C4-2B (cell line): Measurements from ENCODE around the gene EXPH5.
"Not testable (repeated sequence)": the region's sequence is repeated elsewhere in the genome, so short reads cannot be mapped to it uniquely, and the experiment has no call there.

Experiments
- H3K27ac ChIP-seq: fragments of 450-650 bp; 2 replicates; pipeline ENCODE4 v1.5.1; 2017
- ZFX ChIP-seq: fragments of 450-650 bp; IDR thresholded peaks from 2 replicates; pipeline ENCODE4 v1.6.1; 2017
- TF ChIP-seq, protein P1 (sequence below): fragments of 450-650 bp; conservative IDR thresholded peaks from 2 replicates; pipeline ENCODE4 v1.5.1; 2017; ENCODE audit warnings: mild to moderate bottlenecking

Gene EXPH5

DNA sequence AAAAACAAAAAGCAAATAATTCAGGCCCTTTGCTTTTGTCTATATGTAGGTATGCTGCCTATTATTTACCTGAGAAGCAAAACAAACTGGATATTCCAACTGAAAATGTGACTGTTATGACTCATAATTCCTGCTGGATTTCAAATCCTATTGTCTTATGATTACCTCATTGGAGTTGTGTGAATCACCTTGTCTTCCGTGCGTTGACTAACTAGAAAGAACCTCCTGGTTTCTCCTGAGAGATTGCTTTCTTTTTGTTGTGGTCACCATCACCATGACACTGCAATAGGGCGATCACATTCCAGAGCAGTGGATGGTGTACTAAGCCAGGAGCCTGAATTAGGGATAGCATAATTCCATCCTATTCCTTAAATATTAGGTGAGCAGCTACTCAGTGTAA is 23.0 kb upstream of the EXPH5 start:
- no peak for TF ChIP-seq ZFX
- no peak overlapping the region for H3K27ac ChIP-seq

- TF ChIP-seq ZFX: no peak
- TF ChIP-seq, protein P1, sequence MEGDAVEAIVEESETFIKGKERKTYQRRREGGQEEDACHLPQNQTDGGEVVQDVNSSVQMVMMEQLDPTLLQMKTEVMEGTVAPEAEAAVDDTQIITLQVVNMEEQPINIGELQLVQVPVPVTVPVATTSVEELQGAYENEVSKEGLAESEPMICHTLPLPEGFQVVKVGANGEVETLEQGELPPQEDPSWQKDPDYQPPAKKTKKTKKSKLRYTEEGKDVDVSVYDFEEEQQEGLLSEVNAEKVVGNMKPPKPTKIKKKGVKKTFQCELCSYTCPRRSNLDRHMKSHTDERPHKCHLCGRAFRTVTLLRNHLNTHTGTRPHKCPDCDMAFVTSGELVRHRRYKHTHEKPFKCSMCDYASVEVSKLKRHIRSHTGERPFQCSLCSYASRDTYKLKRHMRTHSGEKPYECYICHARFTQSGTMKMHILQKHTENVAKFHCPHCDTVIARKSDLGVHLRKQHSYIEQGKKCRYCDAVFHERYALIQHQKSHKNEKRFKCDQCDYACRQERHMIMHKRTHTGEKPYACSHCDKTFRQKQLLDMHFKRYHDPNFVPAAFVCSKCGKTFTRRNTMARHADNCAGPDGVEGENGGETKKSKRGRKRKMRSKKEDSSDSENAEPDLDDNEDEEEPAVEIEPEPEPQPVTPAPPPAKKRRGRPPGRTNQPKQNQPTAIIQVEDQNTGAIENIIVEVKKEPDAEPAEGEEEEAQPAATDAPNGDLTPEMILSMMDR: no peak
- no peak overlapping the region for H3K27ac ChIP-seq
These were observed 20.5 kb upstream of the EXPH5 start for GRCh38 chr11:108614086-108614485.

DNA sequence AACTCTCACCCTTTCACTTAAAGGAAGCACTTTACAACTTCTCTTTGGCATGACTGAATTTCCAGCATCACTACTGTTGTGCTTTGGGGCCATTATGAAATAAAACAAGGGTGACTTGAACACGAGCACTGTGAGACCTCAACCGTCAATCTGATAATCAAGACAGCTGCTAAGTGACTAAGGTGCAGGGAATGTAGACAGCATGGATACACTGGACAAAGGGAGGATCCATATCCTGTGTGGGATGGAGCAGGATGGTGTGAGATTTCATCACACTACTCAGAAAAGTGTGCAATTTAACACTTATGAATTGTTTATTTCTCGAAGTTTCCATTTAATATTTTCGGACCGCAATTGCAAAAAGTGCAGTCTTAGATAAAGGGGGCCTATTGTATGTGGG is 16.1 kb upstream of the EXPH5 start:
- H3K27ac ChIP-seq: no peak overlapping the region
- TF ChIP-seq ZFX: no peak
- TF ChIP-seq, protein P1: no peak

GRCh38 chr11:108608548-108608947 is 15.0 kb upstream of the EXPH5 start:
- H3K27ac ChIP-seq: no peak overlapping the region
- TF ChIP-seq, protein P1: no peak
- TF ChIP-seq ZFX: no peak

GRCh38 chr11:108606495-108607160 is 13.1 kb upstream of the EXPH5 start:
- no peak for TF ChIP-seq ZFX
- TF ChIP-seq, protein P1: no peak
- H3K27ac ChIP-seq: peak overlapping the region; percentile 92

- TF ChIP-seq, protein P1: no peak
- no peak for TF ChIP-seq ZFX
- peak overlapping the region; percentile 92 for H3K27ac ChIP-seq
These were observed 12.5 kb upstream of the EXPH5 start for GRCh38 chr11:108606070-108606469.

- H3K27ac ChIP-seq: not testable (repeated sequence)
These were observed 9.2 kb upstream of the EXPH5 start for GRCh38 chr11:108602818-108603217.

DNA sequence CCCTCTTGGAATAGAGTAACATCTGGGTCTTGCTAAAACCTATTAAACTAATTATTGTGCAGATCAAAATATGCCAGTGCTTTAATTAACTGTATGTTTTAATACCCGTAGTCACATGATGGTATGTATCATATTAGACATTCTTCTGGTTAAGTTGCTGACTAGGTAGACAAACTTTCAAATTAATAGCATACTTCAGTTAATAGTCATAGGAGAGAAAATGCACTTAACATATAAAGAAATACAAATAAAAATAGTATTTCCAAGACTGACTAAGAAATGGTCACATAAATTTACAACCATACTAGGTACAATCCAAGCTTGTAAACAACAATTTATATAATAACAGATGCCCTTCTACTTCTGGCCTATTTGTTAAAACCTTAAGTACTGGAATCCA is 7.6 kb upstream of the EXPH5 start:
- H3K27ac ChIP-seq: no peak overlapping the region
- TF ChIP-seq ZFX: no peak
- TF ChIP-seq, protein P1: no peak
